Keratinocyte (primary cell): ENCODE results near the gene PPP1R37. TPM values are rescaled to one million over a fixed set of nuclear protein-coding genes. Genes with fewer than 3 reads are reported as not detected.

Experiments used
- DNase-seq: peaks from one replicate; pipeline ENCODE4 v3.0.0-alpha.2; 2011; ENCODE audit warnings: low read depth, missing footprints, low spot score
- FAIRE-seq: peaks from 2 replicates; lab custom pipeline; 2011; peaks lifted over from hg19 to GRCh38; lab: Jason Lieb, UNC
- H2AFZ ChIP-seq: 2 replicates; pipeline ENCODE4 v1.6.0; 2012; ENCODE audit warnings: low read length, control low read depth, inconsistent platforms; ENCODE audit not compliant: control insufficient read depth
- H3K27ac ChIP-seq: 2 replicates; pipeline ENCODE4 v1.5.1; 2011; ENCODE audit warnings: low read length; ENCODE audit not compliant: control insufficient read depth, insufficient read depth
- H3K27me3 ChIP-seq: 3 replicates; pipeline ENCODE4 v1.6.0; 2011; ENCODE audit warnings: low read length; ENCODE audit not compliant: control insufficient read depth, insufficient read depth; ENCODE audit errors: extremely low read depth
- H3K36me3 ChIP-seq, 2 experiments: 2 replicates in 1 of 2; 3 replicates in 1 of 2; pipeline ENCODE4 v1.5.1; 2011; ENCODE audit warnings: low read length in 2 of 2, mild to moderate bottlenecking in 1 of 2; ENCODE audit not compliant: control insufficient read depth in 2 of 2, insufficient read depth in 2 of 2; ENCODE audit errors: extremely low read depth in 1 of 2
- H3K4me1 ChIP-seq: 3 replicates; pipeline ENCODE4 v1.5.1; 2011; ENCODE audit warnings: low read length; ENCODE audit not compliant: control insufficient read depth, insufficient read depth; ENCODE audit errors: extremely low read depth
- H3K4me2 ChIP-seq: 3 replicates; pipeline ENCODE4 v1.6.0; 2011; ENCODE audit warnings: low read depth, low read length; ENCODE audit not compliant: control insufficient read depth, insufficient read depth; ENCODE audit errors: extremely low read depth
- H3K4me3 ChIP-seq, 3 experiments: fragments of 200-600 bp in 1 of 3; sonication (generic) in 1 of 3; 2 replicates in 2 of 3; 3 replicates in 1 of 3; pipeline ENCODE4 v1.5.1; 2011 to 2016; ENCODE audit warnings: low read length in 3 of 3, mild to moderate bottlenecking in 3 of 3, control low read depth in 2 of 3, inconsistent platforms in 1 of 3, low read depth in 1 of 3, mixed read lengths in 1 of 3, mixed run types in 1 of 3, moderate library complexity in 1 of 3; ENCODE audit not compliant: control insufficient read depth in 2 of 3, insufficient read depth in 2 of 3; ENCODE audit errors: extremely low read depth in 1 of 3
- H3K79me2 ChIP-seq: 2 replicates; pipeline ENCODE4 v1.6.0; 2012; ENCODE audit warnings: low read length; ENCODE audit not compliant: control insufficient read depth, insufficient read depth
- H3K9ac ChIP-seq: 3 replicates; pipeline ENCODE4 v1.6.0; 2011; ENCODE audit warnings: low read length; ENCODE audit not compliant: control insufficient read depth, insufficient read depth; ENCODE audit errors: extremely low read depth
- H3K9me1 ChIP-seq: 3 replicates; pipeline ENCODE4 v1.6.0; 2011; ENCODE audit warnings: low read length; ENCODE audit not compliant: control insufficient read depth, insufficient read depth; ENCODE audit errors: extremely low read depth
- H3K9me3 ChIP-seq: 2 replicates; pipeline ENCODE4 v1.5.1; 2012; ENCODE audit warnings: low read depth, low read length; ENCODE audit not compliant: control insufficient read depth
- H4K20me1 ChIP-seq: 3 replicates; pipeline ENCODE4 v1.6.0; 2011; ENCODE audit warnings: low read length; ENCODE audit not compliant: control insufficient read depth, insufficient read depth; ENCODE audit errors: extremely low read depth
- EZH2 ChIP-seq: IDR thresholded peaks from one replicate; pipeline ENCODE4 v1.6.1; 2012; ENCODE audit warnings: inconsistent platforms, mild to moderate bottlenecking, low read length, moderate library complexity
- dilution Hi-C: fragments of 300-500 bp; cut with MboI; formaldehyde crosslinking; loops from one replicate; pipeline ENCODE4 v1.7.0; 2020; ENCODE audit warnings: low sequenced_read_pairs; ENCODE audit not compliant: extremely low pct_ligation_motif_present
- polyA plus RNA-seq, 5 experiments: library from polyadenylated mRNA; depleted of rRNA in 3 of 5; stranded (reverse) in 3 of 5; stranded (forward) in 1 of 5; unstranded in 1 of 5; fragments of >200 nt; gene quantifications; 1 replicate in 1 of 5; 2 replicates in 3 of 5; 3 replicates in 1 of 5; pipeline versions ENCODE4 v1.2.1 to v1.2.3, GENCODE V29; 2011 to 2012; ENCODE audit warnings: missing spikeins in 2 of 5, low read depth in 1 of 5, low replicate concordance in 1 of 5
- TF ChIP-seq, protein P1 (sequence below), 3 experiments: IDR thresholded peaks in 1 of 3; conservative IDR thresholded peaks in 1 of 3; optimal IDR thresholded peaks in 1 of 3; 2 replicates in 2 of 3; 3 replicates in 1 of 3; pipeline versions ENCODE3 to v1.5.1; 2011; ENCODE audit warnings: low read length in 3 of 3, mild to moderate bottlenecking in 3 of 3, moderate library complexity in 2 of 3, control low read depth in 1 of 3, inconsistent platforms in 1 of 3; ENCODE audit not compliant: insufficient read depth in 2 of 3; ENCODE audit errors: extremely low read depth in 1 of 3

The PPP1R37 gene
- polyA plus RNA-seq, 1 donor (not counting 4 experiments of a cell fraction or from before 2014, with no cell fraction given), result 8.6 TPM

DNA sequence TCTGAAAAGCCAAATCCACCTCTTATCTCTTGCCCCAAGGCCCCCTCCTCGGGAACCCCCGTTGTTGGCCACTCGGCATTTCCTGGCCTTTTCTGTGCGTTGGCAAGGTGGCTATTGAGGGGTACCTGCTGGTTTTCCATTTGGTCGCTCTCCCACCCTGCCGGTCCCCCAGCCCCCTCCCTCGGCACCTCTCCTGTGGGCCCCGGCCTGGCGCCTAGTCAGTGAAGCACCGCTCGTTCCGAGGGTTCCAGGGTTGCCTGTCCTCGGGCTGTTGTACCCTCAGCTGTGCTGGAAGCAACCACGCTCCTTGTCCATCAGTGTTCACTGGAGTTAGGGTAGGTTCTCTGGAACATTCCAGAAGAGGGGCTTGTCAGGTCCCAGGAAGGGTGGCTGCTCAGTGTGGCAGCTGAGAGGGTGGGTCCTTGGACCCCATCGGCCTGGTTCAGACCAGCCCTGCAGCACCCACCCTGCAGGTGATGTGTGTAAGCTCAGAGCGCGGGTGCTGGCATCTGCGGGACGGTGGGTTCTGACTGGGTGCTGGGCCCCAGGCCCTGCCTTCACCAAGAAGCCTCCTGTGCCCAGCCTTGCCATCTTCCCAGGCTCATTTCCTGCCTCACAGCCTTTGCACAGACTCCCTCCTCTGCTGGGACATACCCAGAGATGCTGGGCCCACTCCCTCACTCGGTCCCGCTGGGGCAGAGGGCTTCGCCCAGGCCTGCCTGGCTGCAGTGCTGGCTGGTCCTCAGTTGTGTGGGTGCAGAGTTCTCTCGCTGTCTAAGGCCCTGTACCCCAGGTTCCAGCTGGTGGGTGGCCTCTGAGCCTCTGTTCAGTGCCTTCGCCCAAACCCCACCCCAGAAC is 46.5 kb downstream of the PPP1R37 start:
- H3K9me3 ChIP-seq, result no peaks in the 10 kb centered on the region
- no peak overlapping the region for H3K4me2 ChIP-seq
- FAIRE-seq (no peak), DNase-seq (no peak)
- H4K20me1 ChIP-seq, result no peaks in the 10 kb centered on the region
- TF ChIP-seq, protein P1, sequence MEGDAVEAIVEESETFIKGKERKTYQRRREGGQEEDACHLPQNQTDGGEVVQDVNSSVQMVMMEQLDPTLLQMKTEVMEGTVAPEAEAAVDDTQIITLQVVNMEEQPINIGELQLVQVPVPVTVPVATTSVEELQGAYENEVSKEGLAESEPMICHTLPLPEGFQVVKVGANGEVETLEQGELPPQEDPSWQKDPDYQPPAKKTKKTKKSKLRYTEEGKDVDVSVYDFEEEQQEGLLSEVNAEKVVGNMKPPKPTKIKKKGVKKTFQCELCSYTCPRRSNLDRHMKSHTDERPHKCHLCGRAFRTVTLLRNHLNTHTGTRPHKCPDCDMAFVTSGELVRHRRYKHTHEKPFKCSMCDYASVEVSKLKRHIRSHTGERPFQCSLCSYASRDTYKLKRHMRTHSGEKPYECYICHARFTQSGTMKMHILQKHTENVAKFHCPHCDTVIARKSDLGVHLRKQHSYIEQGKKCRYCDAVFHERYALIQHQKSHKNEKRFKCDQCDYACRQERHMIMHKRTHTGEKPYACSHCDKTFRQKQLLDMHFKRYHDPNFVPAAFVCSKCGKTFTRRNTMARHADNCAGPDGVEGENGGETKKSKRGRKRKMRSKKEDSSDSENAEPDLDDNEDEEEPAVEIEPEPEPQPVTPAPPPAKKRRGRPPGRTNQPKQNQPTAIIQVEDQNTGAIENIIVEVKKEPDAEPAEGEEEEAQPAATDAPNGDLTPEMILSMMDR (optimal IDR thresholded peaks at IDR 0.05 in 1 of 3, IDR thresholded peaks at IDR 0.05 in 1 of 3, conservative IDR thresholded peaks at IDR 0.05 in 1 of 3; ENCODE audit: extremely low read depth in 1 of 3, insufficient read depth in 2 of 3, low read length in 3 of 3), result no peak
- no peak for TF ChIP-seq EZH2
- peaks cover 17% of the 10 kb centered on the region for H3K79me2 ChIP-seq
- H3K27me3 ChIP-seq, result no peaks in the 10 kb centered on the region
- dilution Hi-C loops, result no loop called here
- no peak overlapping the region for H3K27ac ChIP-seq
- peaks cover 11 to 14% of the 10 kb centered on the region in 2 experiments for H3K36me3 ChIP-seq
- H3K9ac ChIP-seq, result no peak overlapping the region
- H3K4me3 ChIP-seq, result no peak overlapping the region
- peaks cover 3% of the 10 kb centered on the region for H3K9me1 ChIP-seq
- H2AFZ ChIP-seq, result no peak overlapping the region
- H3K4me1 ChIP-seq, result no peaks in the 10 kb centered on the region

- DNase-seq (no peak), FAIRE-seq (no peak)
- H3K4me2 ChIP-seq, result no peak overlapping the region
- no peaks in the 10 kb centered on the region for H3K27me3 ChIP-seq
- no peaks in the 10 kb centered on the region for H3K9me3 ChIP-seq
- H3K36me3 ChIP-seq, result peaks cover 11 to 14% of the 10 kb centered on the region in 2 experiments
- no peak overlapping the region for H2AFZ ChIP-seq
- peaks cover 16% of the 10 kb centered on the region for H3K79me2 ChIP-seq
- no peak overlapping the region for H3K27ac ChIP-seq
- H4K20me1 ChIP-seq, result no peaks in the 10 kb centered on the region
- H3K9ac ChIP-seq, result no peak overlapping the region
- peaks cover 3% of the 10 kb centered on the region for H3K9me1 ChIP-seq
- TF ChIP-seq, protein P1 (optimal IDR thresholded peaks at IDR 0.05 in 1 of 3, IDR thresholded peaks at IDR 0.05 in 1 of 3, conservative IDR thresholded peaks at IDR 0.05 in 1 of 3; ENCODE audit: extremely low read depth in 1 of 3, insufficient read depth in 2 of 3, low read length in 3 of 3), result no peak
- no peak for TF ChIP-seq EZH2
- no peak overlapping the region for H3K4me3 ChIP-seq
- H3K4me1 ChIP-seq, result no peaks in the 10 kb centered on the region
- dilution Hi-C loops, result no loop called here
These were observed 47.1 kb downstream of the PPP1R37 start for GRCh38 chr19:45140144-45140503.
